ENCODE data around the gene GKN1. TPM values are rescaled to one million over a fixed set of nuclear protein-coding genes. Genes with fewer than 3 reads are reported as not detected.
A peak's percentile ranks its signal among the peaks of the same experiment; 100 is the strongest.

GKN1 gene
- total and polyA plus RNA-seq, 2 of the 8 experiments (the other 6 are each of a cell fraction or from before 2014, with no cell fraction given), result not detected

DNA sequence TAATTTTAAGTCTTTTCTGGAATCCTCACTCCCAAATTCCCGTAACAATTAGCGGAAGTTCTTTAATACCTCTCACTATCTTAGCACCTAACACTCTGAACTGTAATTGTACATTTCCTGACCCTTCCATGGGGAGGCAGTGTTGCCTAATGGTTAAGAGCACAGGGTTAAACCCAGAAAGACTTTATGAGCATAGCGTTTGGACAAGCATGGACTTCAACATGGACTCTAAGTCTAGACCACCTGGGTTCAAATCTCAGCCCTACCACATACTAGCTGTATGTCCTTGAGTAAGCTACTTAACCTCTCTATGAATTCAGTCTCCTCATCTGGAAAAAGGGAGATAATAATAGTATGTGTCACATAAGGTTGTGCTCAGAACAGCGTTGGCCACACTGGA, 51.6 kb downstream of the GKN1 start:
- no peak overlapping the region for H3K4me2 ChIP-seq (ENCODE audit: insufficient read depth in 1 of 2, low read depth in 2 of 2, low read length in 2 of 2)
- DNase-seq (ENCODE audit: low read depth in 1 of 2, low spot score in 2 of 2) (peak in 1 of 2 experiments; percentile 66), FAIRE-seq (peak; percentile 68)
- no peak overlapping the region for H3K4me3 ChIP-seq (ENCODE audit: extremely low read depth in 1 of 4, insufficient read depth in 2 of 4, low read depth in 3 of 4, low read length in 4 of 4)
- H3K4me1 ChIP-seq (replicated peaks in 1 of 4; ENCODE audit: control insufficient read depth in 3 of 4, insufficient read depth in 4 of 4, low read length in 3 of 4), result peaks cover 0 to 2% (median under 1%) of the 10 kb centered on the region in 4 experiments; a peak in 1 of 7 replicates
- no peaks in the 10 kb centered on the region for H3K36me3 ChIP-seq (ENCODE audit: control insufficient read depth in 2 of 4, insufficient read depth in 4 of 4, low read length in 3 of 4)
- H3K79me2 ChIP-seq (ENCODE audit: control insufficient read depth in 1 of 2, insufficient read depth in 2 of 2, low read length in 2 of 2), result peaks cover 0 to 46% of the 10 kb centered on the region in 2 experiments; a peak in 2 of 4 replicates
- H2AFZ ChIP-seq (ENCODE audit: low read length), result no peak overlapping the region
- no peak overlapping the region for H2BK12ac ChIP-seq (ENCODE audit: low read depth, low read length)
- H3K4ac ChIP-seq (replicated peaks; ENCODE audit: insufficient read length, low read depth, low read length), result no peak overlapping the region
- H3K23me2 ChIP-seq (ENCODE audit: low read depth, low read length), result peaks cover 6% of the 10 kb centered on the region; the same call in 1 of the 2 replicates
- H3K56ac ChIP-seq (replicated peaks; ENCODE audit: insufficient read length, low read depth, low read length), result no peak overlapping the region
- H4K8ac ChIP-seq (ENCODE audit: extremely low read depth, insufficient read depth, low read length), result no peak overlapping the region
- H3K9ac ChIP-seq (replicated peaks in 1 of 4; ENCODE audit: extremely low read depth in 1 of 4, low read depth in 3 of 4, low read length in 3 of 4), result no peak overlapping the region
- WGBS, 2 experiments (ENCODE audit: extremely low coverage in 1 of 2, insufficient coverage in 1 of 2, insufficient read length in 1 of 2, insufficient replicate concordance in 2 of 2, low coverage in 1 of 2, low lambda C conversion rate in 2 of 2, missing lambda C conversion rate in 1 of 2), result 76% methylated on average over 4 of the region's 4 CpGs; no CpG with 5 or more reads in 1 of the 2 experiments
- H3K23ac ChIP-seq (ENCODE audit: insufficient read length), result no peak overlapping the region
- H3K27ac ChIP-seq (ENCODE audit: low read depth, low read length), result no peak overlapping the region
- no peak overlapping the region for H2BK5ac ChIP-seq (ENCODE audit: low read depth, low read length)
- no peaks in the 10 kb centered on the region for H3K27me3 ChIP-seq (replicated peaks in 1 of 4; ENCODE audit: control insufficient read depth in 3 of 4, extremely low read depth in 1 of 4, insufficient read depth in 3 of 4, low read length in 3 of 4)
- no peak overlapping the region for H2BK15ac ChIP-seq (ENCODE audit: low read length)
- no peak overlapping the region for H2AK5ac ChIP-seq (ENCODE audit: low read depth, low read length)
- H3K9me3 ChIP-seq (ENCODE audit: insufficient read depth in 2 of 2, low read depth in 1 of 2, low read length in 1 of 2), result no peaks in the 10 kb centered on the region
- H3K18ac ChIP-seq (ENCODE audit: extremely low read depth, low read length), result no peak overlapping the region
- H4K5ac ChIP-seq (ENCODE audit: insufficient read length, low read depth, low read length), result no peak overlapping the region
- CTCF ChIA-PET (ENCODE audit: partially characterized antibody), result interaction anchor here (0.7 to 2.3 kb wide), 16 partner anchors 9 to 527 kb away, joined by 3 to 22 read pairs (median 3); no protein-coding TSS in a partner anchor
- POLR2A ChIA-PET (ENCODE audit: partially characterized antibody), result no interaction called here
- no peak overlapping the region for H2BK20ac ChIP-seq (ENCODE audit: low read length)
- no peak overlapping the region for H3K14ac ChIP-seq (ENCODE audit: insufficient read length)
- H4K20me1 ChIP-seq (replicated peaks in 1 of 2; ENCODE audit: control insufficient read depth in 1 of 2, insufficient read depth in 2 of 2, low read length in 2 of 2), result peaks cover 2 to 10% of the 10 kb centered on the region in 2 experiments
- no peak overlapping the region for H4K91ac ChIP-seq (replicated peaks; ENCODE audit: insufficient read length, low read length)
- H3K79me1 ChIP-seq (ENCODE audit: low read depth, low read length), result no peaks in the 10 kb centered on the region; the same call in 1 of the 2 replicates
- no peak overlapping the region for H2BK120ac ChIP-seq (replicated peaks; ENCODE audit: low read depth, low read length)
- TF ChIP-seq BCL11A (IDR thresholded peaks at IDR 0.05; ENCODE audit: low read depth in 2 of 2, low read length in 2 of 2) (no peak), BACH1 (IDR thresholded peaks at IDR 0.05; ENCODE audit: low read length) (no peak), SP2 (IDR thresholded peaks at IDR 0.05; ENCODE audit: low read length) (no peak), SIRT6 (IDR thresholded peaks at IDR 0.05; ENCODE audit: low read length) (no peak), ASH2L (IDR thresholded peaks at IDR 0.05; ENCODE audit: low read length) (no peak), NANOG (IDR thresholded peaks at IDR 0.05; ENCODE audit: insufficient read depth, low read depth, low read length, poor library complexity, severe bottlenecking) (no peak)
- TF ChIP-seq, protein P1, sequence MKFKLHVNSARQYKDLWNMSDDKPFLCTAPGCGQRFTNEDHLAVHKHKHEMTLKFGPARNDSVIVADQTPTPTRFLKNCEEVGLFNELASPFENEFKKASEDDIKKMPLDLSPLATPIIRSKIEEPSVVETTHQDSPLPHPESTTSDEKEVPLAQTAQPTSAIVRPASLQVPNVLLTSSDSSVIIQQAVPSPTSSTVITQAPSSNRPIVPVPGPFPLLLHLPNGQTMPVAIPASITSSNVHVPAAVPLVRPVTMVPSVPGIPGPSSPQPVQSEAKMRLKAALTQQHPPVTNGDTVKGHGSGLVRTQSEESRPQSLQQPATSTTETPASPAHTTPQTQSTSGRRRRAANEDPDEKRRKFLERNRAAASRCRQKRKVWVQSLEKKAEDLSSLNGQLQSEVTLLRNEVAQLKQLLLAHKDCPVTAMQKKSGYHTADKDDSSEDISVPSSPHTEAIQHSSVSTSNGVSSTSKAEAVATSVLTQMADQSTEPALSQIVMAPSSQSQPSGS (IDR thresholded peaks at IDR 0.05; ENCODE audit: low read length), result no peak
- TF ChIP-seq, protein P2, sequence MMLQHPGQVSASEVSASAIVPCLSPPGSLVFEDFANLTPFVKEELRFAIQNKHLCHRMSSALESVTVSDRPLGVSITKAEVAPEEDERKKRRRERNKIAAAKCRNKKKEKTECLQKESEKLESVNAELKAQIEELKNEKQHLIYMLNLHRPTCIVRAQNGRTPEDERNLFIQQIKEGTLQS (IDR thresholded peaks at IDR 0.05; ENCODE audit: insufficient read depth, low read depth, low read length), result no peak
- TF ChIP-seq, protein P3, sequence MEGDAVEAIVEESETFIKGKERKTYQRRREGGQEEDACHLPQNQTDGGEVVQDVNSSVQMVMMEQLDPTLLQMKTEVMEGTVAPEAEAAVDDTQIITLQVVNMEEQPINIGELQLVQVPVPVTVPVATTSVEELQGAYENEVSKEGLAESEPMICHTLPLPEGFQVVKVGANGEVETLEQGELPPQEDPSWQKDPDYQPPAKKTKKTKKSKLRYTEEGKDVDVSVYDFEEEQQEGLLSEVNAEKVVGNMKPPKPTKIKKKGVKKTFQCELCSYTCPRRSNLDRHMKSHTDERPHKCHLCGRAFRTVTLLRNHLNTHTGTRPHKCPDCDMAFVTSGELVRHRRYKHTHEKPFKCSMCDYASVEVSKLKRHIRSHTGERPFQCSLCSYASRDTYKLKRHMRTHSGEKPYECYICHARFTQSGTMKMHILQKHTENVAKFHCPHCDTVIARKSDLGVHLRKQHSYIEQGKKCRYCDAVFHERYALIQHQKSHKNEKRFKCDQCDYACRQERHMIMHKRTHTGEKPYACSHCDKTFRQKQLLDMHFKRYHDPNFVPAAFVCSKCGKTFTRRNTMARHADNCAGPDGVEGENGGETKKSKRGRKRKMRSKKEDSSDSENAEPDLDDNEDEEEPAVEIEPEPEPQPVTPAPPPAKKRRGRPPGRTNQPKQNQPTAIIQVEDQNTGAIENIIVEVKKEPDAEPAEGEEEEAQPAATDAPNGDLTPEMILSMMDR (IDR thresholded peaks at IDR 0.05; ENCODE audit: control extremely low read depth in 1 of 3, insufficient read depth in 1 of 3, low read depth in 1 of 3, low read length in 3 of 3), result peak in 2 of 3 experiments; percentile 64 to 81; a peak in 3 of 4 replicates
